HG03469 (cell line): ENCODE data around the gene CTIF.

Experiments used
- ATAC-seq: cut with Tn5 transposase; IDR thresholded peaks from one replicate; pipeline ENCODE4 v1.9.1; 2021; ENCODE audit warnings: mild to moderate bottlenecking, moderate library complexity, moderate number of reproducible peaks; ENCODE audit not compliant: unreplicated experiment

CTIF gene

GRCh38 chr18:48781163-48781987, 242.5 kb downstream of the CTIF start:
- ATAC-seq, result no peak

DNA sequence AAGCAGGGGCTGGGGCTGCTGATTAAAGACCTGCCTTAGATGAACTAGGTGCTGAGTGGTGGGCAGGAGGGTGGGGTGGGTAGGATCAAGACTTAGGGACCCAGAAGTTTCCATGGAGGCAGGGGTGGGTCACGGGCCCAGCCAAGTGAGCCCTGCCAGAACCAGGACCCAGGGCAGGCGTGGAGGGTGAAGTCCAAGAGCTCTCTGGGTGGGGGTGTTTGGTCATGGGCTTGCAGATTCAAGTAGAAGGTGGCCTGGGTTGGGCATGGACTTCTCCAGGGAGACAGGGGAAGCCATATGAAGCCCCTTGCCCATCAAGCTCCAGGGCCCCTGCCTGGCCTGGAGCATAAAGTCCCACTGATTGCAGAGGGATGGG, 243.1 kb downstream of the CTIF start:
- no peak for ATAC-seq

- no peak for ATAC-seq
Observed at GRCh38 chr18:48782381-48782861, 243.6 kb downstream of the CTIF start.

DNA sequence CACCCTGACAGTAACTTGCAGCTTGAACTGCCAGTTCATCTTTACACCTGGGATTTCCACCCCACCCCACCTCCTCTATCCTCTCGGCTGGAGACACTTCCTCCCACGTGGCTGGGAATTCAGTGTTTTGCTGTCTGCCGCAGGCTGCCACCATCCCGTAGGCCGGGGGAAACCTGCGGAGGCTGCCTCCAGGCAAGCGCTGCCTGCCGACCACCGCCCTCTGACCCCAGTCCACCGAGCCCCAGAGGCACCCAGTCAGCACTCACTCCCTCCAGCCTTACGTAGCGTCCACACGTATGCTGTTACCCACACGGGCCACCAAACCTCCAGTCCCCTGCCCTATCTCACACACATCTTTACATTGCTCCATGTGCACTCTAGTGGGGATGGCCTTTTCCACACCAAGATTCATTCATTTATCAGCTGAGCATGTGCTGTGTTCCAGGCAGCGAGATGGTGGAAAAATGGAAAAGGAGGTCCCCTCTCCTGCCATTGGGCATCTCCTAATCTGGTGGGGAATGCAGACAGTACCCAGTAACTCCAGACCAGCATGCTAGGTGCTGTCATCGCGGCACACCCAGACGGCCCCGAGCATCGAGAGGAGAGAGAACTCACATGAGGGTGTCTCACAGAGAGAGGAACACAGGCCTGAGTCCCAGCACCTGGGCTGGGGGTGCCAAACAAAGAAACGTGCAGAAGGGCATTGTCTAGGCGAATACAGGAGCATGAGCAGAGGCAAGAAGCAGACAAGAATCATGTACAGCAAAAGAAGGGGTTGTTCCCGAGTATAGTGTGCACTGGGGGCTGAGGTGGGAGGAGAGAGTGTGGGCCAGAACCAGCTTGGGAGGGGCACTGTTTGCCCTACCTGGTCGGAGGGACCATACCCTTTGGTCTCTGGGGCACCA, 245.0 kb downstream of the CTIF start:
- ATAC-seq, result no peak

GRCh38 chr18:48784656-48785055, 245.8 kb downstream of the CTIF start:
- ATAC-seq, result no peak

DNA sequence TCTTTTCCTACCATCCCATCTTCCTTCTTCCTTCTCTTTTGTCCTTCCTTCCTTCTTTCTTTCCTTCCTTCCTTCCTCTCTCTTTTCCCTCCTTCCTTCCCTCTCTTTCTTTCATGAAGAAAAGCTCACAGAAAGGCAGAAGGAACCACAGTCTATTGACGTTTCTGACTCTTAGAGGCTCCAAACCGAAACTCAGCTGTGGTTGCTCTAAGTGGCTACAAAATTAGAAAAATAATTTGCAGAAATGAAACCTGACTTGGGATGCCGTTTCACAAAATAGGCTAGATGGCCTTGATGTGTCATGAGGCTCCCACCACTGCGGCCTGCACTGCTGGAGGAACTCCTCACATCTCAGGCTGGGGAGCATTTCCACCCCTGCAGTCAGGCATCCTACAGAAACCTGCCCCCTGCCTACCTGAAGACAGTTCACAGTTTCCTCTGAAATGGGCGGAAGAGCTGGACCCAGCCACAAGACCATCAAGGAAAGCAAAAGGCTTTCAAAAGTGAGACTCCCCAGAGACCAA, 246.3 kb downstream of the CTIF start:
- ATAC-seq, result peak; percentile 77

- no peak for ATAC-seq
Observed at GRCh38 chr18:48785736-48786454, 247.1 kb downstream of the CTIF start.

- ATAC-seq, result no peak
Observed at GRCh38 chr18:48786455-48787202, 247.8 kb downstream of the CTIF start.

DNA sequence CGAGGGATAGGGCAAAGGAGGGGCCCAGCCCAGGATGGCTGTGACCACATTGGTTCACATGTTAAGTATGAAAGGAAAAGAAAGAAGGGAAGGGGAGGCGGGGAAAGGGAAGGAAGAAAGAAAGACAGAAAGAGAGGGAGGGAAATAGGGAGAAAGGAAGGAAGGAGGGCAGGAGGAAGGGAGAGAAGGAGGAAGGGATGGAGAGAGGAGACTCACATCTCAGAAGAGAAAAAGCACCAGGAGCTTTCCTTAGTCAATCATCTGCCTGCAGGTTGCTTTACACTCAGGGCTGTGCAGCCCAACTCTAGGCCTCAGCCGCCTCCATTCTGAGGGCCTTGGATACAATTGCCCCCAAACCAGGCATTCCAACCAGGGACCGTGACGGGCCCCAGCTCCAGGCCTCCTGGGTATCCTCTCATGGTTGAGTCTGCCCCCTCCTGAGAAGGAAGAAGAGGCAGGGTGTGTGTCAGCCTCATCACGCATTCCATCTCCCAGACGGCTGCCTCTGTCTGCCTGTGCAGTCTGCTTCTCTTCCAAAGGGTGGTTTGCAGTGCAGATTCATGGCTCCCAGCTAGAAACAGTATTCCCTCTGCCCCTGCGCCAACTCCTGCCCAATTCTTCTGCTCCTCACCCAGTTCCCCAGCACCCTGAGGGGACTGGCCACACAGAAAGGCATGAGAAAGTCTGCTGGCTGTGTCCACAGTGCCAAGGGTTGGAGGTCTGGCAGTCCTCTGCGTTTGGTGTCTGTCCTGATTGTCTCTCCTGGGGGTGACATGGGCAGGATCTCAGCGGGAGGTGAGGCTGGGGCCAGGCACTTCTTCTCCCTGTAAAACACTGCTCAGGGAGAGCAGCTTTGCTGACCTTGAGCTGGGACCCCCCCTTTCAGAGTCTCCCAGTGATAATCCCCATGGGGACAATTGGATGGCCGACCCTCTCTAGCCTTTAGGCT, 248.6 kb downstream of the CTIF start:
- no peak for ATAC-seq

GRCh38 chr18:48788373-48788772, 249.5 kb downstream of the CTIF start:
- ATAC-seq, result no peak

DNA sequence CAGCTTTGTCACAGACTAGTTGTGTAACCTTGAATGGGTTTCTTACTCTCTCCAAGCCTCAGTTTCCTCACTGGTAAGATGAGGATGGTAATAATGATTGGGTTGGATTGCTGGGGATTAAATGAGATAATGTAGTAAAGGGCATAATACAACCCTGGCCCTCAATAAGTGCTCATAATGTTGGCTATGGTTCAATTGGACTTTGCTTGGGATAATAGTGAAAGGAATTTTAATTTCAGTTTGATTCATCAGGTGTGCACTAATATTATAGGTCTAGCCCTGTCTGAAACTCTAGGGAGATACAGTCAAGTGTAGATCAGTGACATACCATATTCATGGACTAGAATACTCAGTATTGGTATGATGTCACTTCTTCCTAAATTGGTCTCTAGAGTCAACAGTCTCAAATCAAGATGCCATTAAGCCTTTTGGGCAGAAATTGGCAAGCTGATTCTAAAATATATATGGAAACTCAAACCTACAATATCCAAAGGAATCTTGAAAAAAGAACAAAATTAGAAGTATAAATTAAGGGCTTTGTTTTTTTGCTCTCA, 250.5 kb downstream of the CTIF start:
- no peak for ATAC-seq

GRCh38 chr18:48790226-48790863, 251.5 kb downstream of the CTIF start:
- ATAC-seq, result no peak

GRCh38 chr18:48790869-48791635, 252.2 kb downstream of the CTIF start:
- ATAC-seq, result no peak

DNA sequence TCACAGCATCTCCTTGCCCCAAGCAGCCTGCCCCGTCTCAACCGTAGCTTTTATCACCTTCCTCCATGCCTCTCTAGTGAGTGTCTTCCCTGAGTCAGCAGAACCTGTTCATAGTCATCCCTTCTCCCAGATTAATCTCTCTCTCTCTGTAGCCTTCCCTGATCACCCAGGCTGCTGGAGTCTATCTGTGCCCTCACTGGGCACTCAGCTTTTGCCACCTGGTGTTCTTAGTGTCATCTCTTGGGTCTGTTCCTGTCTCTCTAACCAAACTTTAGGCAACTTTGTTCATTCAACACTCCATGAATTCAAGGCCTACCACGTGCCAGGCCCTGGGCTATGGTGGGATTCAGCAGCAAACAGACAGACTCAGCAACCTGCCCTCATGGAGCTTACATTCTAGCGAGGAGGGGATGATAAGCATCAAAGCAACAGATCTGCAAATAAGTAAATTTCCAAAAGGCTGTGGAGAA, 252.8 kb downstream of the CTIF start:
- no peak for ATAC-seq

- ATAC-seq, result no peak
Observed at GRCh38 chr18:48792141-48792540, 253.3 kb downstream of the CTIF start.

DNA sequence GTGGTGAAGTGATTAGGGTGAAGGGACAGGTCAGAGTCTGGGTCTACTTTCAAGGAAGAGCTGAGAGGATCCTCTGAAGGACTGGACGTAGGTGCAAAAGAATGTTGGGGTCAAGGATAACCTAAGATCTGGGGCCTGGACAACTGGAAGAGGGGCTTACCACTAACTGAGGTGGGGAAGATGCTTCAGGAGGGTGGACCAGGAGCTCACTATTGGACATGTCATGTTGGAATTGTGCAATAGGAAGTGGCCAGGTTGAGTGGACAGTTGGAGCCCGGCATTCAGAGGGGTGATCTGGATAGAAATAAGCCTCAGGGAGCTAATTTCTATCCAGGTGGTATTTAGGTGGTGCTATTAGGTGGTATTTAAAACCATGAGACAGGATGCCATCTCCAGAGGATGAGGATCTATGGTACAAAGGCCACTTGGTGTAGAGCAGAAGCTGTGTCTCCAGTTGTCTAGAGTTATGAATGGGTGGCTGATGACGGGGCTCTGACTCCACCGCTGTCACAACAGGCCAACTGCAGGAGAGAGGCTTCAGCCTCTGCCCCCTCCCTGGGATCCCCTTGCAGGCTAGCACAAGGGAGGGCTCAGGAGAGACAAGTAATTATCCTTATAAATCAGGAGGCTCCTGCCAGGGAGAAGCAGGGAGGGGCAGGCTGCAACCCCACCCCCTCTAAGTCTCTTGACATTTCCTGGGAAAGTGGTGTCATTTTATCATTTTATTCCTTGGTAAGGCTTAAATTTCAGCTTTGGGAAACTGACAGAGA, 254.0 kb downstream of the CTIF start:
- no peak for ATAC-seq
